Endothelial cell of umbilical vein (primary cell): ENCODE measurements around the gene GALNT2. TPM values are rescaled to one million over a fixed set of nuclear protein-coding genes. Genes with fewer than 3 reads are reported as not detected.

ENCODE experiments used
- BruUV-seq: library from RNA; stranded (reverse); fragments of 400-500 nt; replicated peaks from 2 replicates; lab custom pipeline; 2021; lab: Mats Ljungman, UMichigan
- CTCF ChIA-PET: fragments of 300-600, 350-600 bp; sonication (Branson Sonifier 250); formaldehyde crosslinking; loops from one replicate; lab custom pipeline; 2021; ENCODE audit warnings: antibody characterized with exemption, inconsistent platforms; lab: Charles Lee
- POLR2A ChIA-PET: fragments of 300-600, 350-600 bp; sonication (Branson Sonifier 250); formaldehyde crosslinking; loops from one replicate; lab custom pipeline; 2021; ENCODE audit warnings: antibody characterized with exemption, inconsistent platforms; lab: Charles Lee
- DNase-seq: peaks from one replicate; pipeline ENCODE4 v3.0.0-alpha.2; 2011; ENCODE audit warnings: low read depth, low spot score
- FAIRE-seq: peaks from 2 replicates; lab custom pipeline; 2011; peaks lifted over from hg19 to GRCh38; lab: Jason Lieb, UNC
- H2AFZ ChIP-seq: 2 replicates; pipeline ENCODE4 v1.6.0; 2012; ENCODE audit warnings: low read depth, low read length, control low read depth, inconsistent platforms
- H3K27ac ChIP-seq: 2 replicates; pipeline ENCODE4 v1.5.1; 2011; ENCODE audit warnings: low read depth, mild to moderate bottlenecking, control low read depth, low read length, moderate library complexity; ENCODE audit not compliant: insufficient read depth
- H3K27me3 ChIP-seq, 2 experiments: 2 replicates each; pipeline versions ENCODE4 v1.6.0 to v1.6.1; 2011; ENCODE audit warnings: low read length in 2 of 2, mixed read lengths in 1 of 2; ENCODE audit not compliant: control insufficient read depth in 2 of 2, insufficient read depth in 2 of 2
- H3K36me3 ChIP-seq, 2 experiments: 2 replicates in 1 of 2; 3 replicates in 1 of 2; pipeline ENCODE4 v1.5.1; 2011; ENCODE audit warnings: low read length in 2 of 2, mild to moderate bottlenecking in 1 of 2, moderate library complexity in 1 of 2; ENCODE audit not compliant: control insufficient read depth in 2 of 2, insufficient read depth in 2 of 2; ENCODE audit errors: extremely low read depth in 1 of 2
- H3K4me1 ChIP-seq: 3 replicates; pipeline ENCODE4 v1.5.1; 2011; ENCODE audit warnings: mild to moderate bottlenecking, low read length; ENCODE audit not compliant: control insufficient read depth, insufficient read depth; ENCODE audit errors: extremely low read depth
- H3K4me2 ChIP-seq: 2 replicates; pipeline ENCODE4 v1.6.1; 2011; ENCODE audit warnings: low read length, control low read depth, mixed read lengths; ENCODE audit not compliant: insufficient read depth
- H3K4me3 ChIP-seq, 3 experiments: fragments of 200-600 bp in 1 of 3; sonication (generic), shearing (Covaris generic) in 1 of 3; replicated peaks in 1 of 3; 2 replicates each; pipeline ENCODE4 v1.5.1; 2011 to 2016; ENCODE audit warnings: control low read depth in 3 of 3, low read length in 3 of 3, mild to moderate bottlenecking in 2 of 3, inconsistent platforms in 1 of 3, low read depth in 1 of 3, moderate library complexity in 1 of 3; ENCODE audit not compliant: insufficient read depth in 1 of 3
- H3K79me2 ChIP-seq: 2 replicates; pipeline ENCODE4 v1.6.0; 2012; ENCODE audit warnings: low read length, inconsistent platforms; ENCODE audit not compliant: control insufficient read depth, insufficient read depth
- H3K9ac ChIP-seq: replicated peaks from 2 replicates; pipeline ENCODE3; 2011; ENCODE audit warnings: low read length, control low read depth; ENCODE audit not compliant: insufficient read depth; ENCODE audit errors: extremely low read depth
- H3K9me1 ChIP-seq: replicated peaks from 3 replicates; pipeline ENCODE4 v1.6.0; 2011; ENCODE audit warnings: mild to moderate bottlenecking, low read length; ENCODE audit not compliant: control insufficient read depth, insufficient read depth; ENCODE audit errors: extremely low read depth
- H3K9me3 ChIP-seq: replicated peaks from 2 replicates; pipeline ENCODE4 v1.5.1; 2012; ENCODE audit warnings: low read length, inconsistent platforms; ENCODE audit not compliant: control insufficient read depth, insufficient read depth
- H4K20me1 ChIP-seq: replicated peaks from 2 replicates; pipeline ENCODE3; 2011; ENCODE audit warnings: mild to moderate bottlenecking, low read length; ENCODE audit not compliant: control insufficient read depth, insufficient read depth; ENCODE audit errors: extremely low read depth
- EZH2 ChIP-seq: IDR thresholded peaks from 2 replicates; pipeline ENCODE4 v1.6.1; 2012; ENCODE audit warnings: borderline replicate concordance, low read depth, mild to moderate bottlenecking, moderate library complexity, low read length, inconsistent platforms; ENCODE audit not compliant: severe bottlenecking
- FOS ChIP-seq: IDR thresholded peaks from 2 replicates; pipeline ENCODE4 v1.6.1; 2011; ENCODE audit warnings: mild to moderate bottlenecking, low read length, moderate library complexity, borderline replicate concordance; ENCODE audit not compliant: insufficient read depth
- GATA2 ChIP-seq: IDR thresholded peaks from 2 replicates; pipeline ENCODE4 v1.7.0; 2011; ENCODE audit warnings: low read depth, mild to moderate bottlenecking, moderate library complexity, mixed read lengths, low read length; ENCODE audit not compliant: insufficient read length, insufficient read depth
- JUN ChIP-seq: IDR thresholded peaks from 2 replicates; pipeline ENCODE4 v1.6.1; 2011; ENCODE audit warnings: borderline replicate concordance, low read depth; ENCODE audit not compliant: insufficient read length, insufficient read depth
- MYC ChIP-seq: IDR thresholded peaks from one replicate; pipeline ENCODE4 v1.6.1; 2011; ENCODE audit warnings: mild to moderate bottlenecking, low read depth, low read length
- POLR2A ChIP-seq: IDR thresholded peaks from 2 replicates; pipeline ENCODE4 v1.6.1; 2012; ENCODE audit warnings: low read depth, mild to moderate bottlenecking, control low read depth, low read length
- dilution Hi-C: fragments of 300-500 bp; cut with MboI; formaldehyde crosslinking; loops from one replicate; pipeline ENCODE4 v1.15.0; 2019; ENCODE audit warnings: low sequenced_read_pairs; ENCODE audit not compliant: extremely low pct_ligation_motif_present
- intact Hi-C: fragments of 100-400 bp; cut with micrococcal nuclease; formaldehyde crosslinking; loops from one replicate; pipeline ENCODE4 v1.10.0; 2022
- polyA plus RNA-seq, 4 experiments: library from polyadenylated mRNA; depleted of rRNA in 3 of 4; stranded (reverse) in 3 of 4; unstranded in 1 of 4; fragments of >200 nt; gene quantifications; 2 replicates each; pipeline versions ENCODE4 v1.2.1 to v1.2.3, GENCODE V29; 2011 to 2012; ENCODE audit warnings: missing spikeins in 1 of 4
- total RNA-seq: library from RNA; stranded (reverse); gene quantifications from 2 replicates; pipeline ENCODE4 v1.2.3, GENCODE V29; 2021
- TF ChIP-seq, protein P1 (sequence below), 2 donors: IDR thresholded peaks; 1 replicate in 1 of 2; 2 replicates in 1 of 2; pipeline ENCODE4 v1.5.1; 2011; ENCODE audit warnings: low read length in 2 of 2, mild to moderate bottlenecking in 2 of 2, moderate library complexity in 2 of 2, control low read depth in 1 of 2, inconsistent platforms in 1 of 2, low read depth in 1 of 2; ENCODE audit not compliant: insufficient read depth in 1 of 2; ENCODE audit errors: extremely low read depth in 1 of 2
- TF ChIP-seq, protein P2 (sequence below): IDR thresholded peaks from 2 replicates; pipeline ENCODE4 v1.6.1; 2011; ENCODE audit not compliant: insufficient read depth, insufficient read length

The GALNT2 gene
- total and polyA plus RNA-seq, 2 donors (not counting 3 experiments of a cell fraction or from before 2014, with no cell fraction given) = 56.3 to 77.5 TPM

- H3K27me3 ChIP-seq = peaks cover 0 to 3% of the 10 kb centered on the region in 2 experiments
- no peaks in the 10 kb centered on the region for H3K4me1 ChIP-seq
- DNase-seq (no peak), FAIRE-seq (no peak)
- H3K36me3 ChIP-seq = no peaks in the 10 kb centered on the region
- CTCF ChIA-PET = interaction anchor here (1.6 kb wide), 1 partner anchor 586 kb away, joined by 4 read pairs; no protein-coding TSS in a partner anchor
- BruUV-seq = no TSS peak
- H3K27ac ChIP-seq = no peak overlapping the region
- dilution Hi-C loops = no loop called here
- no peaks in the 10 kb centered on the region for H3K9me3 ChIP-seq
- POLR2A ChIA-PET = no interaction called here
- H3K79me2 ChIP-seq = no peaks in the 10 kb centered on the region
- H3K9me1 ChIP-seq = no peaks in the 10 kb centered on the region
- H2AFZ ChIP-seq = no peak overlapping the region
- intact Hi-C loops = no loop called here
- H4K20me1 ChIP-seq = no peaks in the 10 kb centered on the region
- no peak overlapping the region for H3K9ac ChIP-seq
- H3K4me3 ChIP-seq = no peak overlapping the region
- no peak for TF ChIP-seq GATA2
- TF ChIP-seq MYC = no peak
- TF ChIP-seq, protein P1, sequence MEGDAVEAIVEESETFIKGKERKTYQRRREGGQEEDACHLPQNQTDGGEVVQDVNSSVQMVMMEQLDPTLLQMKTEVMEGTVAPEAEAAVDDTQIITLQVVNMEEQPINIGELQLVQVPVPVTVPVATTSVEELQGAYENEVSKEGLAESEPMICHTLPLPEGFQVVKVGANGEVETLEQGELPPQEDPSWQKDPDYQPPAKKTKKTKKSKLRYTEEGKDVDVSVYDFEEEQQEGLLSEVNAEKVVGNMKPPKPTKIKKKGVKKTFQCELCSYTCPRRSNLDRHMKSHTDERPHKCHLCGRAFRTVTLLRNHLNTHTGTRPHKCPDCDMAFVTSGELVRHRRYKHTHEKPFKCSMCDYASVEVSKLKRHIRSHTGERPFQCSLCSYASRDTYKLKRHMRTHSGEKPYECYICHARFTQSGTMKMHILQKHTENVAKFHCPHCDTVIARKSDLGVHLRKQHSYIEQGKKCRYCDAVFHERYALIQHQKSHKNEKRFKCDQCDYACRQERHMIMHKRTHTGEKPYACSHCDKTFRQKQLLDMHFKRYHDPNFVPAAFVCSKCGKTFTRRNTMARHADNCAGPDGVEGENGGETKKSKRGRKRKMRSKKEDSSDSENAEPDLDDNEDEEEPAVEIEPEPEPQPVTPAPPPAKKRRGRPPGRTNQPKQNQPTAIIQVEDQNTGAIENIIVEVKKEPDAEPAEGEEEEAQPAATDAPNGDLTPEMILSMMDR (IDR thresholded peaks at IDR 0.05; ENCODE audit: extremely low read depth in 1 of 2, insufficient read depth in 1 of 2, low read depth in 1 of 2, low read length in 2 of 2) = no peak
- TF ChIP-seq POLR2A = no peak
- TF ChIP-seq, protein P2, sequence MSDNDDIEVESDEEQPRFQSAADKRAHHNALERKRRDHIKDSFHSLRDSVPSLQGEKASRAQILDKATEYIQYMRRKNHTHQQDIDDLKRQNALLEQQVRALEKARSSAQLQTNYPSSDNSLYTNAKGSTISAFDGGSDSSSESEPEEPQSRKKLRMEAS = no peak
- TF ChIP-seq EZH2 = no peak
- no peak for TF ChIP-seq FOS
- TF ChIP-seq JUN = no peak
- no peak overlapping the region for H3K4me2 ChIP-seq
These were observed 234.8 kb downstream of the GALNT2 start for GRCh38 chr1:230301822-230302221.
